Measurements from ENCODE around the gene MEF2C. TPM values are rescaled to one million over a fixed set of nuclear protein-coding genes. Genes with fewer than 3 reads are reported as not detected.

The MEF2C gene
- polyA plus RNA-seq, 3 donors: 32.0 to 89.3 (median 88.3) TPM

GRCh38 chr5:88689668-88690408, 193.1 kb downstream of the MEF2C start:
- H3K36me3 Mint-ChIP-seq: peaks cover 3 to 16% of the 10 kb centered on the region in 2 donors
- H3K27ac Mint-ChIP-seq: no peak overlapping the region
- no peak overlapping the region for H3K27ac ChIP-seq (ENCODE audit: low read depth in 1 of 2, low read length in 2 of 2)
- peaks cover 99 to 100% of the 10 kb centered on the region in 2 donors for H3K27me3 ChIP-seq (ENCODE audit: control insufficient read depth in 2 of 2, insufficient read depth in 2 of 2, low read length in 2 of 2)
- peaks cover 7 to 76% of the 10 kb centered on the region in 2 donors for H3K9me3 ChIP-seq (replicated peaks in 1 of 2; ENCODE audit: control insufficient read depth in 1 of 2, insufficient read depth in 1 of 2, low read length in 2 of 2)
- intact Hi-C loops (cut with micrococcal nuclease): loop anchor here in 1 of 2 donors (5.0 to 10.0 kb wide), 2 partner anchors 545 to 908 kb away; no protein-coding TSS in a partner anchor
- no peak for DNase-seq
- no peak overlapping the region for H3K9ac ChIP-seq (ENCODE audit: insufficient read depth, low read length, poor library complexity, severe bottlenecking)
- H3K4me1 Mint-ChIP-seq: peaks cover 37% of the 10 kb centered on the region
- no peak overlapping the region for H3K4me2 ChIP-seq (replicated peaks; ENCODE audit: extremely low read depth, low read length, poor library complexity, severe bottlenecking)
- peaks cover 0 to 41% (median 21%) of the 10 kb centered on the region in 7 donors for H3K9me3 Mint-ChIP-seq
- H3K4me3 ChIP-seq (replicated peaks in 1 of 3; ENCODE audit: low read depth in 2 of 3, low read length in 3 of 3): peak overlapping the region in 1 of 3 experiments; percentile 63
- 7% methylated on average over 34 of the region's 38 CpGs for WGBS (ENCODE audit: insufficient coverage)
- no peaks in the 10 kb centered on the region for H3K36me3 ChIP-seq (replicated peaks in 1 of 2; ENCODE audit: control insufficient read depth in 1 of 2, insufficient read depth in 2 of 2, low read length in 2 of 2)
- peaks cover 21 to 22% of the 10 kb centered on the region in 2 donors for H3K4me1 ChIP-seq (ENCODE audit: control insufficient read depth in 1 of 2, insufficient read depth in 2 of 2, low read length in 2 of 2)
- H3K4me3 Mint-ChIP-seq: peak overlapping the region in 1 of 2 donors; percentile 97
- peaks cover 100% of the 10 kb centered on the region in 3 donors for H3K27me3 Mint-ChIP-seq (ENCODE audit: low read depth in 3 of 3)
- no peak overlapping the region for H2AFZ ChIP-seq (ENCODE audit: insufficient read depth, low read depth, low read length, poor library complexity, severe bottlenecking)
- H4K20me1 ChIP-seq (ENCODE audit: insufficient read depth, low read length): no peaks in the 10 kb centered on the region
- TF ChIP-seq, protein P1, sequence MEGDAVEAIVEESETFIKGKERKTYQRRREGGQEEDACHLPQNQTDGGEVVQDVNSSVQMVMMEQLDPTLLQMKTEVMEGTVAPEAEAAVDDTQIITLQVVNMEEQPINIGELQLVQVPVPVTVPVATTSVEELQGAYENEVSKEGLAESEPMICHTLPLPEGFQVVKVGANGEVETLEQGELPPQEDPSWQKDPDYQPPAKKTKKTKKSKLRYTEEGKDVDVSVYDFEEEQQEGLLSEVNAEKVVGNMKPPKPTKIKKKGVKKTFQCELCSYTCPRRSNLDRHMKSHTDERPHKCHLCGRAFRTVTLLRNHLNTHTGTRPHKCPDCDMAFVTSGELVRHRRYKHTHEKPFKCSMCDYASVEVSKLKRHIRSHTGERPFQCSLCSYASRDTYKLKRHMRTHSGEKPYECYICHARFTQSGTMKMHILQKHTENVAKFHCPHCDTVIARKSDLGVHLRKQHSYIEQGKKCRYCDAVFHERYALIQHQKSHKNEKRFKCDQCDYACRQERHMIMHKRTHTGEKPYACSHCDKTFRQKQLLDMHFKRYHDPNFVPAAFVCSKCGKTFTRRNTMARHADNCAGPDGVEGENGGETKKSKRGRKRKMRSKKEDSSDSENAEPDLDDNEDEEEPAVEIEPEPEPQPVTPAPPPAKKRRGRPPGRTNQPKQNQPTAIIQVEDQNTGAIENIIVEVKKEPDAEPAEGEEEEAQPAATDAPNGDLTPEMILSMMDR (IDR thresholded peaks at IDR 0.05): no peak
- H3K79me2 ChIP-seq (ENCODE audit: insufficient read depth, low read length): no peaks in the 10 kb centered on the region

- TF ChIP-seq, protein P1 (IDR thresholded peaks at IDR 0.05): no peak
- H3K27ac ChIP-seq (ENCODE audit: low read depth in 1 of 2, low read length in 2 of 2): no peak overlapping the region
- peaks cover 3 to 11% of the 10 kb centered on the region in 2 donors for H3K36me3 Mint-ChIP-seq
- no peak overlapping the region for H3K9ac ChIP-seq (ENCODE audit: insufficient read depth, low read length, poor library complexity, severe bottlenecking)
- no peak overlapping the region for H3K27ac Mint-ChIP-seq
- no peak overlapping the region for H3K4me2 ChIP-seq (replicated peaks; ENCODE audit: extremely low read depth, low read length, poor library complexity, severe bottlenecking)
- 10% methylated on average over 22 of the region's 27 CpGs for WGBS (ENCODE audit: insufficient coverage)
- intact Hi-C loops (cut with micrococcal nuclease): loop anchor here in 1 of 2 donors (10.0 kb wide), 1 partner anchor 544 kb away; no protein-coding TSS in a partner anchor
- H3K4me1 Mint-ChIP-seq: peaks cover 34% of the 10 kb centered on the region
- H3K4me3 Mint-ChIP-seq: peak overlapping the region in 1 of 2 donors; percentile 97
- no peak overlapping the region for H3K4me3 ChIP-seq (replicated peaks in 1 of 3; ENCODE audit: low read depth in 2 of 3, low read length in 3 of 3)
- peaks cover 0 to 45% (median 18%) of the 10 kb centered on the region in 7 donors for H3K9me3 Mint-ChIP-seq
- H3K27me3 ChIP-seq (ENCODE audit: control insufficient read depth in 2 of 2, insufficient read depth in 2 of 2, low read length in 2 of 2): peaks cover 98 to 100% of the 10 kb centered on the region in 2 donors
- H4K20me1 ChIP-seq (ENCODE audit: insufficient read depth, low read length): no peaks in the 10 kb centered on the region
- H3K27me3 Mint-ChIP-seq (ENCODE audit: low read depth in 3 of 3): peaks cover 100% of the 10 kb centered on the region in 3 donors
- H3K79me2 ChIP-seq (ENCODE audit: insufficient read depth, low read length): no peaks in the 10 kb centered on the region
- DNase-seq: no peak
- H3K9me3 ChIP-seq (replicated peaks in 1 of 2; ENCODE audit: control insufficient read depth in 1 of 2, insufficient read depth in 1 of 2, low read length in 2 of 2): peaks cover 7 to 77% of the 10 kb centered on the region in 2 donors
- H3K36me3 ChIP-seq (replicated peaks in 1 of 2; ENCODE audit: control insufficient read depth in 1 of 2, insufficient read depth in 2 of 2, low read length in 2 of 2): no peaks in the 10 kb centered on the region
- no peak overlapping the region for H2AFZ ChIP-seq (ENCODE audit: insufficient read depth, low read depth, low read length, poor library complexity, severe bottlenecking)
- peaks cover 21 to 22% of the 10 kb centered on the region in 2 donors for H3K4me1 ChIP-seq (ENCODE audit: control insufficient read depth in 1 of 2, insufficient read depth in 2 of 2, low read length in 2 of 2)
Observed at GRCh38 chr5:88688984-88689667, 193.9 kb downstream of the MEF2C start.

All from CD14-positive monocyte (primary cell).